Hematopoietic multipotent progenitor cell treated with erythropoietin and hydrocortisone succinate and interleukin-3 and kit ligand, for 4 days (in vitro differentiated cells): ENCODE results near the gene PRR16.
"Not testable (repeated sequence)": the region's sequence is repeated elsewhere in the genome, so short reads cannot be mapped to it uniquely, and the experiment has no call there.

Source experiments
- DNase-seq: peaks from one replicate; pipeline ENCODE4 v3.0.0-alpha.2; 2015

Gene PRR16

DNA sequence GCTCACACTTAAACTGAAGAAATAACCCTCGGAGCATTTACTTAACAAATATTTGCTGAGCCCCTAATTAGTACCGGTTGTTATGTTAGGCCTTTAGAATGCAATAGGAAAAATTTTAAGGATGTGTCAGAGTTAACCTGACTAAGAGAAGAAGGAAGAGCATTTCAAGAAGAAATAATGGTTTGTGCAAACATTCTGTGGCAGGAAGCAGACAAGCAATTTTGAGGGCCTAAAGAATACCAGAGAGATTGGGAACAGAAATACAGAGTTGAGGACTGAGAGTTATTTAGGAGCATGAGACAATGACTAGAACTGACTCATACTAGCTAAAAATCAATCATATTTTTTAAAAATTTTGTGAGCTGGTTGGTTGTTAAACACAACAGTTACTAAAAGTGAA lies 218.8 kb downstream of the PRR16 start:
- no peak for DNase-seq

DNA sequence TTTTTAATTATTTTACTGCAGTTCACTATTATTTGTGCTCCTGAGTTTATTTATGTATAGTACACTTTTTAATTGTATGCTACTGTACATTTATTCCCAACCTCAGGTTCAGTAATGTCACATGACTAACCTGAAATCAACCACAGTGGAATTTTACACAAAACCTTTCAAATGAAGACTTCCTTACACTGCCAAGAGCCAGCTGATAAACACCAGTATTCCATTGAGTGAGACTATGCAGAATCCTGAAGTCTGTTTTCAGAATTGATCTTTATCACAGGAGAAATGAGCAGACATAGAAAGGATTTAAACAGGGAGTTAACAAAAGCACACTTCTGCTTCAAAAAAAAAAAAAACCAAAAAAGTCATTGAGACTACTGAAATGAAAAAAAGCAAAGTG lies 219.5 kb downstream of the PRR16 start:
- no peak for DNase-seq

DNA sequence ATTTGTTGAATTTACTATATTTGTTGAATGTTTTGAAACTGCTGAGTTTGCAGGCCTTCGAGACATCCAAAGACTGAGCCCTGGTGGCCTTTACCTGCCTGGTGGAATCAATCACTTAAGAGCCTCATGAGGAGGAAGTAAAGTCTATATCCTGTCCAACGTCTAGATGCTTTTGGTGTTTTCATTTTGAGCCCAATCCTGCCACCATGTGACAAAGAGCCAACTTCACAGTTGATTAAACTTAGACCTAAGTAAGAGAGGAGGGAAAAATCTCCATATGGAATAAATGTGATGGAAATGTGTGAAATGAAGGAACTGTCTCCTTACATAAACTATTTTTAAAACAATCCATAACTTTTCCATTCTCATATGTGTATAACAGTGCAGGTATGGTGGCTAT lies 220.1 kb downstream of the PRR16 start:
- peak; percentile 34 for DNase-seq

DNA sequence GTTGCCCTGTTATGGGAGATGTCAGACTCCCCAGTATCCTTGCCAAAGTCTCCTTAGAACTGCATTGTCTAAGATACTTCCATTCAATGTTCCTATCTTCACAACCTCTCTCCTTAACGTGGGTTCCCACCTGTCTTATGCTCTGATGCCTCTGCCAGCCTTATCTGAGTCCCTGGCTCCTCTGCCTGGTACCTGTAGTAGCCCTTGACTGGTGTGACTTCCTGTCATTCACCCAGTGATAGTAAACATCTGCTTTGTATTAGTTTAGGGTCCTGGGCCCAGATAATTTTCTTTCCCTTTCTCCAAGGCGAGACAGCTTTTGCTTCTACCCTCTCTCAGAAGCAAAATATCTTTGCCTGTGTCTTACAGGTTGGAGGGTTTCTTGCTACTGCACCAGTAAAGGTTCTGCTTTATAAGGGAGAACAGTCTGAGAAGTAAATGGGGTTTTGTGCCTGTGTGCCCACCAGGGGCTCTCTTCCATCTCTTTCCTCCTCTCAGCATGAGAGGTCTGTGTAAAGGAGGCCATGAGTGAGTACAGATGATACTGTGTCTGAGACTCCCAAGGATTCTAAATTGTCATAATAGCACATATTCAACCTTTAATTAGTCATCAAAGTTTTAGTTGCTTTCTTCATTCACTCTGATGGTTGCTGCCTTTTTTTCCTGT lies 220.8 kb downstream of the PRR16 start:
- DNase-seq = peak; percentile 48

DNA sequence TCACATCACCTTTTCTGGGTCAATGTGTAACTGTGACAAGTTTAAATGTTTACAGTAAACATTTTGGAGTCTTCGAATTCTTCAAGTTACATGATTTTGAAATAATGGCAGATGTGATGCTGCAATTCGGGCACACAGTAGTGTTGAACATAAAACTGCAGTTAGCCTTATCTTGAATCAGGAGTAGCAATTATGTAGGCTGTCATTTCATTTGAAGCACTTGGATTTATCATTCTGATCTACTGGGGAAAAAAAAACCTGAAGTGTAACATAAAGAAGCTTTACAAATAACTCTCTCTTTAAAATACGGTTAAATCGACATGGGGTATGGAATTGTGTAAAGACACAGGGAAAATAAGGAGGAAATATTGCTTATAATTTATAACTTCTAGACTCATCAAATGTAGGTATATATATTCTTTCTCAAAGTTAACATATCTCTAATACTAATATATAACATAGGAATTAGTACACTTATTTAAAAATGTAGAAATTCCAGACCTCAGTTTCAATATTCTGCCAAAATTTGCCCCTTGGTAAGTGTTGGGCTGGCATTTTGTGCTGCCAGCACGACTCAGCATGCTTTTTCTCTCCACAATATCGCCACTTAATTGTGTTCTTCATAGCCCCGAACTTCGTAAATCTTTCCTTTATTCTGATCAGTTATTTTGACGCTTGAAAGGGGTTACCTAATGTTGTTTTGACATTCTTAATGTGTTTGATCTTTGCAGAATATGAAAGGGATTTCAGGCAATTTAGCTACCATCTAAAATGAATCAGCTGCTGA lies 226.7 kb downstream of the PRR16 start:
- no peak for DNase-seq

DNA sequence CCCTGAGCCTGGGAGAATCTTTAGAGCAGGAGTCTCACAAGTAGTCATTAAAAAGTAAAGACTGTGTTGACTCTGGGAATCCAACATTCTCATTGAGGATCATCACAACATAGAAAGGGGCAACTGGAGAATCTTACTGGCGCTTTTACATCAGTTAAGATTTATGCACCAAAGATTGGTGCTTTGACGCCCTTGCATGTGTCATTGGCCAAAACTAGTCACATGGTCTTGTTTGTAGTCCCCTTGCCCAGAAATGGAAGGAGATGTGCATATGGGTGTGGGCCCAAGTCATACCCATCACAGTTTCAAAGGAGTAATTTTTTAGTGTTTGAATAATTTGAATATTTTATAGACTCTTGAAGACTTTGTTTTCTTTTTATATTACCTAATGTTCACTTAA lies 228.2 kb downstream of the PRR16 start:
- DNase-seq = no peak

DNA sequence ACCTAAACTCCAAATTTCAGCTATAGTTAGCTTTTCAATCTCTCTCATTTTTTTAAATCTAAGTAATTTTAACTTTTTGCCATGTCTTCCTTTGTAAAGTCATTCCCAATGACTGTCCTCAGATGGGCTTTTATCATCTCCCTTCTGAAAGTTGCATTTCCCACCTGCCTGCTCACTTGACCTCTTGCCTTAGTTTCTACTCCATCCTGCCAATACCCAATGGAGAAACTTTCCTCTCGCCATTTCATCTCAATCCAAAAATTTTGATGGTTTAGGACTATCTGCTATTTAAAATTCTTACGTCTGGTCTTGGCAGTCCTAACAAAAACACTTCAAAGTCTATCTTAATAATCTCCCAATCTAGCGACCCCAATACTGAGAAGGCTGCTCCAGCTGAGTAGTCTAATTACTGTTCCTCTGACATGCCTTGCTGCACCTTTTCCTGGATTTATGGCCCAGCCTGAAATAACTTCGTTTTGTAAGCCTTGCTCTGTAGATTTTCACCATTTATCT lies 231.3 kb downstream of the PRR16 start:
- no peak for DNase-seq

DNA sequence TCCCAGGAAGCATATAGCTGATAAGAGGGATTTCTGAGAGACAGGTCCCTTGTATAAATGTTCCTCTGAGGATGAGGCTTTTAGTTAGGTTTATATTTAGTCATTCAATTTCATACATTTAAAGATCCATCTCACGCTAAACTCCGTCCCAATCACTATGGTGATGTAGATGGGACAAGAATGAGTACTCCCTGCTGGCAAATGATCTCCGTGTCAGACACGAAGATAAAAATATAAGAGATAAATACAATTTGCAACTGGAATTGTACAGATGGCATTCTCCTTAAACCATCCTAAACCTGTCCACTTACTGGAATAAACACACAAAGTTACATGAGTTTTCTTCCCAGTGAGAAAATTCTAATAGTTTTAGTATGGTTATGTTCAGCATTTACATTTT lies 233.0 kb downstream of the PRR16 start:
- no peak for DNase-seq

DNA sequence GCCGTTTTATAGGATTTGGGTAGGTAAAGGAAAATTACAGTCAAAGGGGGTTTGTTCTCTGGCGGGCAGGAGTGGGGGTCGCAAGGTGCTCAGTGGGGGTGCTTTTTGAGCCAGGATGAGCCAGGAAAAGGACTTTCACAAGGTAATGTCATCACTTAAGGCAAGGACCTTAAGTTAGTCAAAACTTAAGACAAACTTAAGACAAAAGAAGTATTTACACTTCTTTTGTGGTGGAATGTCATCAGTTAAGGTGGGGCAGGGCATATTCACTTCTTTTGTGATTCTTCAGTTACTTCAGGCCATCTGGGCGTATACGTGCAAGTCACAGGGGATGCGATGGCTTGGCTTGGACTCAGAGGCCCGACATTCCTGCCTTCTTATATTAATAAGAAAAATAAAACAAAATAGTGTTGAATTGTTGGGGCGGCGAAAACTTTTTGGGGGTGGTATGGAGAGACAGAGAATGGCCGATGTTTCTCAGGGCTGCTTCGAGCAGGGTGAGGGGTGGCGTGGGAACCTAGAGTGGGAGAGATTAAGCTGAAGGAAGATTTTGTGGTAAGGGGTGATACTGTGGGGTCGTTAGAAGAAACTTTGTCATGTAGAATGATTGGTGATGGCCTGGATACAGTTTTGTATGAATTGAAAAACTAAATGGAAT lies 233.7 kb downstream of the PRR16 start:
- not testable (repeated sequence) for DNase-seq

DNA sequence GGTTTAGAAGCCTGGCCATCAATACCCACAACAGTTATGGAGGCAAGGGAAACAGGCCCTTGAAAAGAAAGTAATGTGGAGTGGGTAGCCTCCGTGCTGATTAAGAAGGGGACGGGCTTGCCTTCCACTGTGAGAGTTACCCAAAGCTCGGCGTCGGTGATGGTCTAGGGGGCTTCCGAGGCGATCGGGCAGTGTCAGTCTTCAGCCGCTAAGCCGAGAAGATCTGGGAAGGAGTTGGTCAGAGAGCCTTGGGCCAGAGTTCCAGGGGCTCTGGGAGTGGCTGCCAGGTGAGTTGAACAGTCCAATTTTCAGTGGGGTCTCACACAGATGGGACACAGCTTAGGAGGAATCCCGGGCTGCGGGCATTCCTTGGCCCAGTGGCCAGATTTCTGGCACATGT lies 236.6 kb downstream of the PRR16 start:
- DNase-seq = not testable (repeated sequence)

DNA sequence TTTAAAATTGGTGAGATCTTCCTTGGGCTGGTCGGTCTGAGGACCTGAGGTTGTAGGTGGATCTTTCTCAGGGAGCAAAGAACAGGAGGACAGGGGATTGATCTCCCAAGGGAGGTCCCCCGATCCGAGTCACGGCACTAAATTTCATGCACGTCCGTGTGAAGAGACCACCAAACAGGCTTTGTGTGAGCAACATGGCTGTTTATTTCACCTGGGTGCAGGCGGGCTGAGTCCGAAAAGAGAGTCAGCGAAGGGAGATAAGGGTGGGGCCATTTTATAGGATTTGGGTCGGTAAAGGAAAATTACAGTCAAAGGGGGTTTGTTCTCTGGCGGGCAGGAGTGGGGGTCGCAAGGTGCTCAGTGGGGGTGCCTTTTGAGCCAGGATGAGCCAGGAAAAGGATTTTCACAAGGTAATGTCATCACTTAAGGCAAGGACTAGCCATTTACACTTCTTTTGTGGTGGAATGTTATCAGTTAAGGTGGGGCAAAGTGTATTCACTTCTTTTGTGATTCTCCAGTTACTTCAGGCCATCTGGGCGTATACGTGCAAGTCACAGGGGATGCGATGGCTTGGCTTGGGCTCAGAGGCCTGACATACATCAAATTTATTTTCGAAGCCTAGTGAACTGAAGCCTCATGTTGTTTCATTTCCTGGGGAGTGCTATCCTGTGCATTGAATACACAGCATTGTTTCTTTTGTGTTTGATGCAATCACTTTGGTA lies 238.9 kb downstream of the PRR16 start:
- not testable (repeated sequence) for DNase-seq

DNA sequence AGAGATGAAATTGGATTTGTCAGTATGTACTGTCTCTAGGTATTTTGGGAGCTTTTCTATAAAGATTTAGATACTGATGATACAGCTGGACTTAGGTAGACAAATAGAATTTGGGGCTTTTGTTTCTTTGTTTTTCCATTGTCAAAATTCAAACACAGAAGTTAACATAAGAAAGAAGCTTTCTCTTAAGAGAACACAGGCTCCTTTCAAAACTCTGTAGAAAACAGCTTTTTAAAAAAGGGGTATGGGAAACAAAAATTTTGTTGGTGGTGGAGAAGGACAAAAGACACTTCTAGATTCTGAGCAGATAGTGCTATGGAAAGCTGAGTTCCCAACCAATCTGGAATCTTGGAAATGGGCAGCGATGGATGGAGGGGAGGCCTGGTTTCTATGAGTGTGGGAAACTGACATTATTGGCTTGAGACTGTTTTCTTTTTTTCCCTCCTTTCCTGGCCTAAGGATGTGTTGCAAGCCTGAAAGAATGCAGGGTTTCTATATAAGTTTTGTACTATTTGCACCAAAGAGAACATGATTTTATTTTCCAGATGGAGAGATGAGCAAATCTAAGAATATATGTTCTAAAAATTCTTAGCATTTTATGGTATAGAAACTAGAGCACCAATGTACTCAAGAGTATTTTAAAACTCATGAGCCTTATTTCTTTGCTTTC lies 240.0 kb downstream of the PRR16 start:
- no peak for DNase-seq

DNA sequence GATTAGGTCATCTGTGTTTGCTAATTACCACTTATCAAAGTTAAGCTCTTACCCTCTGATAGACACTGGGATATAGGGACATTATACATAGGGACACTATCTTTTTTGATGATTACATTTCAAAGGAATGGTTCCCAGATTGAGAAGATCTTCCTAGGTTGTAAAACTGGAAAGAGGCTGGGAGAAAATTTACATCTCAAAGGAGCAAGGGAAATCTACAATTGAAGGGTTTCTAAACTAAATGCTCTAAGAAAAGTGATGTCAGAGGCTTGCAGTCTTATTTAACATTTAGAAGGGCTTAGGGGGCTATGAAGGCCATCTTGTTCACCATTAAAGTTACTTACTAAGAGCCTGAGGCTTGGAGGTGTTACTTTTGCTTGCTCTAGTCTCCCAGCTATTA lies 242.8 kb downstream of the PRR16 start:
- no peak for DNase-seq

DNA sequence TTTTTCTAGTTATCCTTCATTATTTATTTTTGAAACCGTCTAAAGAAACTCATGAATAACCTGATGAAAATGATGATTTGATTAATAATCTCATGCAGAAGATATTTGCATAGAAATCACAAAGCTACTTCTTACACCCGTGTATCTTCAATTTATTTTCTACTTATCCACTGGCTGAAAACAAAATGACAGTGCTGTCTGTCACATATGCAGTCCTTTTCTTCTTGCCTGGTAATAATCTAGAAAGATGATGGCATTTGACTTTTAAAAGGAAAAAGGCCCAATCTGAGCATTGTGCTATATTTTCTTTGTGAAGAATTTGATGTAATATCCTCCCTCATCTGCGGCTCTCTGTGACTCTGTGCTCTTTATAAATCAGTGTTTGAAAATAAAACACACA lies 253.3 kb downstream of the PRR16 start:
- no peak for DNase-seq

DNA sequence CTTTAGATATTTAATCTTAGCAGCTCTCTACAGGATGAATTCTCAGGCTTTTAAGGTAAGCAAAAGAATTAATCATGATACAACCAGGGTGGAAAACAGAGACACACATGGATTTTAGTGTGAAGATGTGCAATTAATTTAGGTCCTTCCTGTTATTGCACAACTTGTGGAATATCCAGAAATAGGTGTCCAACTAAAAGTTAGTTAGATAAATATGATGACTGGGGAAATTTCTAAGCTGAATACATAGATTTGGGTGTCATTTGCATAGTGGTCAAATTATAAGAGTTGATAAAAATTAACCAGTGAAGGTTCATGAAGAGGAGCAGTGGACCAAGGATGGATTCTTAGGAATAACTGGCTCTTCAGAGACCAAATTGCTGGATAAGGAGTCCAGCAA lies 266.1 kb downstream of the PRR16 start:
- DNase-seq = no peak

DNA sequence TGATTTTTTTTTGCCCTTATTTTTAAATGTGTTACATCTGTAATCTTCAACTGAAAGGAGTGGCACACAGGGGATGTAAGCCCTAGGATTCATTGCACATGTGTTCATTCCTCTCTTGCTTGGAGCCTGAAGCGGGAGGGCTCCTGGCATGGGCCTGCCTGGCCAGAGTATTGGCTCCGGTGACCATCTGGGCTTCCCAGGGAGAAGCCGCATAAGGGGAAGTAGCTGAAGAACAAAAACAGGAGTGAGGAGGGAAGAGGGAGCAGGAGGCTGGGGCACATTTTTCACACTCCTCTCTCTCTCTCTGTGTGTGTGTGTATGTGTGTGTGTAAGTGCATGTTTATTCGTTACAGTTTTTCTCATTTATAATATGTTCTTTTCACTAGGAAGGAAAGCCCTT lies 269.9 kb downstream of the PRR16 start:
- DNase-seq = no peak

DNA sequence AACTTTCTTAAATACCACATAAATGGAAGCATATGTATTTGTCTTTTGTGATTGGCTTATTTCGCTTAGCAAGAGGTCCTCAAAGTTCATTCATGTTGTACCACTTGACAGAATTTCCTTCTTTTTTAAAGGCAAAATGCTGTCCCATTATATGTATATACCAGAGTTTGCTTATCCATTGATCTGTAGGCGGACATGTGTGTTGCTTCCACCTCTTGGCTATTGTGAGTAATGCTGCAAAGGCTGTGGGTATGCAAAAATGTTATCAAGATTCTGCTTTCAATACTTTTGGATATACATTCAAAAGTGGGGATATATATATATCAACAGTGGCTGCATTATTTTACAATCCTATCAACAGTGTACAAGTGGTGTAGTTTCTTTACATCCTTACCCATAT lies 271.0 kb downstream of the PRR16 start:
- peak; percentile 4 for DNase-seq
